ENCODE data around the gene THAP8.
"Not testable (repeated sequence)": the region's sequence is repeated elsewhere in the genome, so short reads cannot be mapped to it uniquely, and the experiment has no call there.

THAP8 gene

DNA sequence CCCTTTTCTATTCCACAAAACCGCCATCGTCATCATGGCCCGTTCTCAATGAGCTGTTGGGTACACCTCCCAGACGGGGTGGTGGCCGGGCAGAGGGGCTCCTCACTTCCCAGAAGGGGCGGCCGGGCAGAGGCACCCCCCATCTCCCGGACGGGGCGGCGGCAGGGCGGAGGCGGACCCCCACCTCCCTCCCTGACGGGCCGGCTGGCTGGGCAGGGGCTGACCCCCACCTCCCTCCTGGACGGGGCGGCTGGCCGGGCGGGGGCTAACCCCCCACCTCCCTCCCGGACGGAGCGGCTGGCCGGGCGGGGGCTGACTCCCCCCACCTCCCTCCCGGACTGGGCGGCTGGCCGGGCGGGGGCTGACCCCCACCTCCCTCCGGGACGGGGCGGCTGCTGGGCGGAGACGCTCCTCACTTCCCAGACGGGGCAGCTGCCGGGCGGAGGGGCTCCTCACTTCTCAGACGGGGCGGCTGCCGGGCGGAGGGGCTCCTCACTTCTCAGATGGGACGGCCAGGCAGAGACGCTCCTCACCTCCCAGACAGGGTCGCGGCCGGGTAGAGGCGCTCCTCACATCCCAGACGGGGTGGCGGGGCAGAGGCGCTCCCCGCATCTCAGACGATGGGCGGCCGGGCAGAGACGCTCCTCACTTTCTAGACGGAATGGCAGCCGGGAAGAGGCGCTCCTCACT lies 14.9 kb upstream of the THAP8 start:
- not testable (repeated sequence) for DNase-seq (ENCODE audit: low spot score)

DNA sequence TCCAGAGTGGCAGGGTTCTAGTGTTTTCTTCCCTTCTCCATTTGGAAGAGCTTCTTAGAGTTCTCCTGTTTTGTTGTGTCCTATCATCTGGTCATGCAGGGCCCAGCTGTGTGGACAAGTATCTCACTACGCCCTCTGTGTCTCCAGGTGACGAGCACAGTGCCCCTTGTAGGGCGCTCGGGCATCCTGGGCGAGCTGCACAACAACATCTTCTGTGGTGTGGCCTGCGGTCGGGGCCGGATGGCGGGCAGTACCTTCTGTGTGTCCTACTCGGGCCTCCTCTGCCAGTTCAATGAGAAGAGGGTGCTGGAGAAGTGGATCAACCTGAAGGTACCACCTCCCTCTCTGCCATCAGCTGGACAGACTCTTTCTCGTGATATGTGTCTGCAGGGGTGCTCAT lies 13.6 kb upstream of the THAP8 start:
- DNase-seq (ENCODE audit: low spot score) = no peak

DNA sequence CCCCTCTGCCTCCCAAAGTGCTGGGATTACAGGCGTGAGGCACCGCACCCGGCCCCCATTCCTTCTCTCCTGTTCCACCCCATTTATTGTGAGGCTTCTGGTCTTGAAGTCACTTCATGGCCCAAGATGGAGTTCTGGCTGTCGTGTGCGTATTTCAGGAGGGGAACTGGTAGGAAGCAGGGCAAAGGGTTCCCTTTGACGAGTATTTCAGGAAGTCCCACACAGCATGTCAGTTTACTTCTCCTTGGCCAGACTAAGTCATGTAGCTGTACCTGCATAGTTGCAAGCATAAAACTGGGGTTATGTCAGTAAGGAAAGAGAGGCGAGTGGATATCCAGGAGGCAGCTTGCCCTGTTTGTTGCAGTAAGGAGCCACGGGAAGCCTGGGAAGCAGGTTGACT lies 10.7 kb upstream of the THAP8 start:
- DNase-seq (ENCODE audit: low spot score) = no peak

GRCh38 chr19:36061367-36061766 lies 7.3 kb upstream of the THAP8 start:
- DNase-seq (ENCODE audit: low spot score) = no peak

DNA sequence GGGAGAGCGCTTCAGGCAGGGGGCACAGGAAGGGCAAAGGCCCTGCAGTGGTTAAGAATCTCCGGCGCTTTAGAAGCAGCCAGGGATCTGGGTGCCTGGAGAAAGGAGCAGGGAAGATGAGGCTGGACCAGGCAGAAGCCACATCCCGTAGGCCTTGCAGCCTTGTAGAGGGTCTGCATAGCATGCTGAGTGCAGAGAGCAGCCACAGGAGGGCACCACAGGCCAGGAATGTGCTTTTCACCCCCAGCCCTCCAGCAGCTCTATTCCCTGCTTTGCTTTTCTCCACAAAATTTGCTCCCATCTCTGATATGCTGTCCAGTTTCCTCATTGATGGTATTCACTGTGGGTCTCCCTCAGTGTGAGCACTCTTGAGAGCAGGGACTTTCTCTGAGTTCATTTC lies 6.3 kb upstream of the THAP8 start:
- DNase-seq (ENCODE audit: low spot score) = peak; percentile 75

DNA sequence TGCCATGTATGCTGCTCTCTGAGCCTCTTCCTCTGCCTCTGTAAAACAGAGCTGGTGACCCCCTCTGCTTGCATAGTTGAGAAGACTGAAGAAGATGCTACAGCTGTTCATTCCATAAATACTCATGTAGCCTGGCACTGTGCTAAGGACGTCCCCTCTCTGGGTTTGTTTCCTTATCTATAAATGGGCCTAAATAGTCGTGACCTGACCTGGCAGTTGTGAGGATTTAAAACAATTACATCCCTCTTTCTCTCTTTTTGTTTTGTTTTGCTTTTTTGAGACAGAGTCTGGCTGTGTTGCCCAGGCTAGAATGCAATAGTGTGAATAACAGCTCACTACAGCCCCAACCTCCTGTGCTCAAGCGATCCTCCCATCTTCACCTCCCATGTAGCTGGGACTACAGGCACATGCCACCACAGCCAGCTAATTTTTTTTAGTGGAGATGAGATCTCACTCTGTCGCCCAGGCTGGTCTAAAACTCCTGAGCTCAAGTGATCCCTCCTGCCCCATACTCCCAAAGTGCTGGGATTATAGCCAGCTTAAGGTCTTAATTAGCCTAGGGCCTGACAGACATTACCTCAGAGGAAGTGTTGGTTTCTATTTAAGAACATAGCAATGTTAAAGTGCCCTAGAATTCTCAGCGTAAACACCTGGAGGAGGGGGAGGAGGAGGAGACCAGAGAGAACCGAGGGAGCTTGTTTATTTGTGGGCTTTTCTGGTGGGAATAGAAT lies 5.3 kb upstream of the THAP8 start:
- DNase-seq (ENCODE audit: low spot score) = no peak

GRCh38 chr19:36058481-36059179 lies 4.5 kb upstream of the THAP8 start:
- no peak for DNase-seq (ENCODE audit: low spot score)

DNA sequence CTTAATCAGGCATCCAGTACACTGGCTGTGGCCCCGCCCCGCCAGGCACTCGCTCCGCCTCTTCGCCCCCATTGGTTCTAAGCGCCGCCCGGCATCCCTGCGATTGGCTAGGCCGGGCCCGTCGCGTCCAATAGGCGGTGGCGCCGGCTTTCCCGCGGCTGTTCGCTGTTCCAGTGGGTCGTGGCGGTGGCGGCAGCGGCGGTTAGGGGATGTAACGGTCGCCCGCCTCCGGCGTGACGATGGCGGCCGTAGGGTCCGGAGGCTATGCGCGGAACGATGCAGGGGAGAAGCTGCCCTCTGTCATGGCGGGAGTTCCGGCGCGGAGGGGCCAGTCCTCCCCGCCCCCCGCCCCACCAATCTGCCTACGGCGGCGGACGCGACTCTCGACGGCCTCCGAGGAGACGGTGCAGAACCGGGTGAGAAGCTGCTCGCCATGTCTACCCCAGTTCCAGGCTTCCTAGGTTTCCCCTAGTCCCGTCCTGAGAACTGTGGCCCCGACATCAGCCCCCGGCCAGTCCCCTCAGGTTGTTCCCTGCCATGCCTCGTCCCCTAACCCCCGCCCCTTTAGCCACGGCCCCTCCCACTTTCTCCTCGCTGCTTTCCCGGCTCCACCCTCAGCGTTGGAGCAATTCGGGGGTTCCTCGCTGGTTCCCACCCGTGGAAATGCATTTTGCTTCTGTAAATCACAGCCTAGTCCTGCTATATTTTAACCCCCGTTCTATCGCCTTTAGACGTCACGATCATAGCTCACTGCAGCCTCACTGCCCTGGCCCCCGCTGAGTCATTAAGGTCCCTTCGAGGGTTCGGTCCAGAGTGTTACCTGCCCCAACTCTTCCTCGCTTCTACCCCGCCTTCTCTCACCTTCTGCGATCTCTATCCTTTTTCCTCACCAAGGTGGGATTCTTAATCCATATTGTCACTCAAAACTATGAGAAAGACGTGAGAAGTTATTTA lies 925 bp upstream of the THAP8 start, which contains the start of gene WDR62:
TSS of gene WDR62 (plus strand) at position 165 of the 954 bp plus-strand sequence. CDS start at position 240, 75 bp downstream.
- DNase-seq (ENCODE audit: low spot score) = no peak

DNA sequence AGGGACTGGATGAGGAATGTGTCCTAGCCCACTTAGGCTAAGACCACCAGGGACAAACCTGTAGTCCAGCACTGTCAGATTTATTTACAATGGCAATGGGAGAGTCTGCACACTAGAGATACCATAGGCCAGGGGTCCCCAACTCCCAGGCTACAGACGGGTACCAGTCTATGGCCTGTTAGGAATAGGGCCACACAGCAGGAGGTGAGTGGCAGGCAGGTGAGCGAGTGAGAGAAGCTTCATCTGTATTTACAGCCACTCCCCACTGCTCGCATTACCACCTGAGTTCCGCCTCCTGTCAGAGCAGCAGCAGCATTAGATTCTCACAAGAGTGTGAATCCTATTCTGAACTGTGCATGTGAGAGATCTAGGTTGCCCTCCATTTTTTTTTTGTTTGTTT lies 2.4 kb downstream of the THAP8 start:
- DNase-seq (ENCODE audit: low spot score) = no peak

- DNase-seq (ENCODE audit: low spot score) = peak; percentile 24
Measured at GRCh38 chr19:36051236-36051635, 2.8 kb downstream of the THAP8 start.

GRCh38 chr19:36049080-36049698 lies 4.9 kb downstream of the THAP8 start:
- no peak for DNase-seq (ENCODE audit: low spot score)

GRCh38 chr19:36047835-36048234 lies 6.2 kb downstream of the THAP8 start:
- DNase-seq (ENCODE audit: low spot score) = no peak

GRCh38 chr19:36046443-36047050 lies 7.5 kb downstream of the THAP8 start:
- DNase-seq (ENCODE audit: low spot score) = peak; percentile 42

DNA sequence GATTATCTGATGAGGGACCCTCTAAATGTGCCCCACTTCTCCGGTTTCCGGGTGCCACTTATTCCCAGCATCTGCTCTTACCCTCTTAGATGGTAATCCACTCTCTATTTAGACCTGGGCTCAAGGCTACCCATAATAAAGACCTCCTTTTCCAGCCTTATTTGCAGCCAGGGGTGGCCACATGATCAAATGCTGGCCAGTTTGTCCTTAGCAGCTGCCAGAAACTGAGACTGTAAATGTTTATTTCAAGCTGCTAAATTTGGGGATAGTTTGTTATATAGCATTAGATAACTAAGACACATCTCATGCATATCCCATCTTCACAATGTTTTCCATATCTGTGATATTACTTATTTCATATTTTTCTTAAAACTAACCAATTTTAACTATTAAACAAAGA lies 10.1 kb downstream of the THAP8 start:
- DNase-seq (ENCODE audit: low spot score) = no peak

DNA sequence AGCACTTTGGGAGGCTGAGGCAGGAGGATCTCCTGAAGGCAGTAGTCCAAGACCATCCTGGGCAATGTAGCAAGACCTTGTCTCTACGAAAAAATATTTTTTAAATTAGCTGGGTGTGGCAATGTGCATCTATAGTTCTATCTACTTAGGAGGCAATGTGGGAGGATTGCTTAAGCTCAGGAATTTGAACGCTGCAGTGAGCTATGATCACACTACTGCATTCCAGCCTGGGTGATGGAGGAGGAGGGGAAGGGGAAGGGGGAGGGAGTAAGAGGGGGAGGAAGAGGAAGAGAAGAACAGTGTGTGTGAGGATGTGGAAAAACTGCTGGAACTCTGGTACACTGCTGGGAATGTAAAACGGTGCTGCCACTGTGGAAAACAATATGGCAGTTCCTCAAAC lies 12.3 kb downstream of the THAP8 start:
- peak; percentile 67 for DNase-seq (ENCODE audit: low spot score)

DNA sequence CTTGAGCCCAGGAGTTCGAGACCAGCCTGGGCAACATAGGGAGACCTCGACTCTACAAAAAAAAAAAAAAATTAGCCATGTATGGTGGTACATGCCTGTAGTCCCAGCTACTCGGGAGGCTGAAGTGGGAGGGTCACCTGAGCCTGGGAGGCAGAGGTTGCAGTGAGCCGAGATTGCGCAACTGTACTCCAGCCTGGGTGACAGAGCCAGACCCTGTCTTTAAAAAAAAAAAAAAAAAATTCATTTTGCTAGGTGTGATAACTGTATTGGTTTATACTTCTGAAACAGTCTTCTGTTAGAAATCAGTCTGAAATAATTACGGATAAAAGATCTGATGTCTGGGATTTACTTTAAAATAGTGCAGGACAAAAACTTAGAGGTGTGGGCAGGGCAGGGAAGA lies 13.0 kb downstream of the THAP8 start:
- DNase-seq (ENCODE audit: low spot score) = not testable (repeated sequence)

DNA sequence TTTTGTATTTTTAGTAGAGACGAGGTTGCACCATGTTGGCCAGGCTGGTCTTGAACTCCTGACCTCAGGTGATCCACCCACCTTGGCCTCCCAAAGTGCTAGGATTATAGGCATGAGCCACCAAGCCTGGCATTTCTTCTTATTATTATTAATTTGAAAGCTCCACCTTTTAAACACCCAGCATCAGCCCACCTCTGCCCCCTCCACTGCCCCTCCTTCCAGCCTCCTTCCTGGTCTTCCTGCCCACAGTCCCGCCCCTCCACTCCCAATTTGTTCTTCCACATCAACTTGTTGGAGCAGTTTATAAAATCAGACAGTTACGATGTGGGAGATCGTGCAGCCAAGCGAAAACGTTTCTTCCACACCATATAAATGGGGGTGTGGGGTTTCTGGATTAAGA lies 13.6 kb downstream of the THAP8 start:
- no peak for DNase-seq (ENCODE audit: low spot score)

- DNase-seq (ENCODE audit: low spot score) = peak; percentile 82
Measured at GRCh38 chr19:36032251-36033104, 21.6 kb downstream of the THAP8 start, which contains the start of gene CLIP3. Gene CLIP3, minus strand, starts transcription at chr19:36032873. Its CDS starts 516 bp downstream, at chr19:36032357.

GRCh38 chr19:36031308-36031707 lies 22.8 kb downstream of the THAP8 start:
- DNase-seq (ENCODE audit: low spot score) = no peak

Data from putamen (tissue), 1 donor.